OCI-LY7 (cell line): ENCODE results near the gene HMOX1. TPM values are rescaled to one million over a fixed set of nuclear protein-coding genes. Genes with fewer than 3 reads are reported as not detected.

Experiments used
- BruUV-seq: library from RNA; stranded (reverse); fragments of 400-500 nt; replicated peaks from 2 replicates; lab custom pipeline; 2021; lab: Mats Ljungman, UMichigan
- CTCF ChIA-PET: fragments of 300-600 bp; sonication (Branson Sonifier 250); formaldehyde crosslinking; loops from one replicate; lab custom pipeline; 2022; ENCODE audit warnings: antibody characterized with exemption; ENCODE audit not compliant: unreplicated experiment; lab: Charles Lee
- POLR2A ChIA-PET: fragments of 300-600 bp; sonication (Branson Sonifier 250); formaldehyde crosslinking; loops from one replicate; lab custom pipeline; 2022; ENCODE audit warnings: antibody characterized with exemption; lab: Charles Lee
- DNase-seq: peaks from one replicate; pipeline ENCODE4 v3.0.0-alpha.2; 2015; ENCODE audit warnings: low spot score
- H2AFZ ChIP-seq: fragments of 200-600 bp; sonication (generic), shearing (Covaris generic); 2 replicates; pipeline ENCODE4 v1.6.1; 2014; ENCODE audit warnings: mild to moderate bottlenecking, antibody characterized with exemption, low read length, moderate library complexity
- H3K27ac ChIP-seq: fragments of 200-600 bp; sonication (generic); 2 replicates; pipeline ENCODE4 v1.5.1; 2014; ENCODE audit warnings: mixed run types, low read depth, mild to moderate bottlenecking, moderate library complexity, low read length, inconsistent platforms; ENCODE audit not compliant: poor library complexity, severe bottlenecking
- H3K36me3 ChIP-seq: fragments of 200-600 bp; sonication (generic); 2 replicates; pipeline ENCODE4 v1.6.1; 2014; ENCODE audit warnings: mild to moderate bottlenecking, antibody characterized with exemption, low read length, moderate library complexity, mixed read lengths; ENCODE audit not compliant: insufficient read depth
- H3K4me1 ChIP-seq: fragments of 200-600 bp; sonication (generic); 2 replicates; pipeline ENCODE4 v1.5.1; 2014; ENCODE audit warnings: mild to moderate bottlenecking, low read length; ENCODE audit not compliant: insufficient read depth, poor library complexity, severe bottlenecking
- H3K4me2 ChIP-seq: fragments of 200-600 bp; sonication (generic); 2 replicates; pipeline ENCODE4 v1.6.1; 2014; ENCODE audit warnings: mild to moderate bottlenecking, low read length
- H3K4me3 ChIP-seq: fragments of 200-600 bp; sonication (generic); 2 replicates; pipeline ENCODE4 v1.5.1; 2014; ENCODE audit warnings: mild to moderate bottlenecking, low read depth, low read length; ENCODE audit not compliant: poor library complexity, severe bottlenecking
- H3K79me2 ChIP-seq: fragments of 200-600 bp; sonication (generic); 2 replicates; pipeline ENCODE4 v1.6.1; 2016; ENCODE audit warnings: low read depth, mild to moderate bottlenecking, low read length, moderate library complexity, mixed read lengths; ENCODE audit not compliant: insufficient read depth
- H3K9me2 ChIP-seq: fragments of 200-600 bp; sonication (generic); 2 replicates; pipeline ENCODE4 v1.6.1; 2016; ENCODE audit warnings: mild to moderate bottlenecking, low read length, mixed read lengths; ENCODE audit not compliant: insufficient read depth
- H3K9me3 ChIP-seq: fragments of 200-600 bp; sonication (generic); 2 replicates; pipeline ENCODE4 v1.6.1; 2014; ENCODE audit warnings: mild to moderate bottlenecking, mixed run types, low read length, mixed read lengths
- H4K20me1 ChIP-seq: fragments of 200-600 bp; sonication (generic); 2 replicates; pipeline ENCODE4 v1.6.1; 2014; ENCODE audit warnings: mild to moderate bottlenecking, antibody characterized with exemption, low read length, moderate library complexity, mixed read lengths; ENCODE audit not compliant: insufficient read depth
- CTCF ChIP-seq: fragments of 200-600 bp; sonication (generic); conservative IDR thresholded peaks from 2 replicates; pipeline ENCODE4 v1.5.1; 2014; ENCODE audit warnings: mild to moderate bottlenecking, antibody characterized with exemption, low read length, moderate library complexity, mixed read lengths
- EZH2phosphoT487 ChIP-seq: fragments of 200-600 bp; sonication (generic); IDR thresholded peaks from 2 replicates; pipeline ENCODE4 v1.6.1; 2018; ENCODE audit warnings: low read depth, borderline replicate concordance, mild to moderate bottlenecking, mixed run types, antibody characterized with exemption, low read length, moderate library complexity, mixed read lengths
- intact Hi-C: fragments of 100-400 bp; cut with micrococcal nuclease; formaldehyde crosslinking; loops from one replicate; pipeline ENCODE4 v1.10.0; 2022; ENCODE audit not compliant: unreplicated experiment
- total RNA-seq, 2 experiments: library from RNA; depleted of rRNA in 1 of 2; stranded (reverse); fragments of >200 nt in 1 of 2; shearing (Covaris generic) in 1 of 2; gene quantifications; 2 replicates each; pipeline ENCODE4 v1.2.3, GENCODE V29; 2014 to 2022

Gene HMOX1
- total RNA-seq, 2 experiments from 2014 or later = 2.2 to 13.9 TPM

- no peaks in the 10 kb centered on the region for H4K20me1 ChIP-seq
- peaks cover 67% of the 10 kb centered on the region for H3K4me1 ChIP-seq
- ChIA-PET POLR2A (no interaction called here), CTCF (no interaction called here)
- BruUV-seq = no TSS peak
- DNase-seq = no peak
- no peak overlapping the region for H3K4me3 ChIP-seq
- TF ChIP-seq EZH2phosphoT487 (no peak), CTCF (no peak)
- no peaks in the 10 kb centered on the region for H3K9me2 ChIP-seq
- H3K4me2 ChIP-seq = 0 out of 2 replicates have a peak overlapping the region, but pooled peaks have one; percentile 8
- no peaks in the 10 kb centered on the region for H3K79me2 ChIP-seq
- peak overlapping the region; percentile 67; the same call in 1 of the 2 replicates for H2AFZ ChIP-seq
- H3K36me3 ChIP-seq = no peaks in the 10 kb centered on the region
- H3K9me3 ChIP-seq = no peaks in the 10 kb centered on the region
- H3K27ac ChIP-seq = peak overlapping the region; percentile 95
- intact Hi-C loops = loop anchor here (10.0 kb wide), 3 partner anchors 371 to 661 kb away; no protein-coding TSS in a partner anchor
Measured at GRCh38 chr22:35354068-35354467, 26.8 kb upstream of the HMOX1 start.

- Histone ChIP-seq H3K4me1 (peaks cover 62% of the 10 kb centered on the region), H2AFZ (no peak overlapping the region), H3K4me2 (no peak overlapping the region), H3K9me3 (no peaks in the 10 kb centered on the region), H3K27ac (no peak overlapping the region), H3K9me2 (no peaks in the 10 kb centered on the region), H3K36me3 (no peaks in the 10 kb centered on the region), H3K4me3 (no peak overlapping the region), H4K20me1 (no peaks in the 10 kb centered on the region), H3K79me2 (no peaks in the 10 kb centered on the region)
- TF ChIP-seq CTCF = no peak
- TF ChIP-seq EZH2phosphoT487 = no peak
- ChIA-PET POLR2A (interaction anchor here (0.6 to 1.4 kb wide), 4 partner anchors 13 to 72 kb away, joined by 3 to 4 read pairs (median 3); no protein-coding TSS in a partner anchor), CTCF (no interaction called here)
- no peak for DNase-seq
- intact Hi-C loops = loop anchor here (10.0 kb wide), 3 partner anchors 367 to 657 kb away; no protein-coding TSS in a partner anchor
- no TSS peak for BruUV-seq
Measured at GRCh38 chr22:35357883-35358621, 22.8 kb upstream of the HMOX1 start.
